Cardiac muscle cell (in vitro differentiated cells and primary cell): Measurements from ENCODE around the gene CAPN6. TPM values are rescaled to one million over a fixed set of nuclear protein-coding genes. Genes with fewer than 3 reads are reported as not detected.

Source experiments
- DNase-seq, 2 donors: peaks; one replicate each; pipeline versions ENCODE4 v3.0.0 to v3.0.0-alpha.2; 2010 to 2017; ENCODE audit warnings: low read depth in 1 of 2, low spot score in 1 of 2
- H3K27ac ChIP-seq: fragments of 200-600 bp; sonication (generic); 2 replicates; pipeline ENCODE4 v1.5.1; 2016
- H3K27me3 ChIP-seq: fragments of 200-600 bp; sonication (generic); 2 replicates; pipeline ENCODE4 v1.6.0; 2016; ENCODE audit warnings: control low read depth
- H3K36me3 ChIP-seq: fragments of 200-600 bp; sonication (generic); 2 replicates; pipeline ENCODE4 v1.5.1; 2016; ENCODE audit warnings: control low read depth
- H3K4me1 ChIP-seq: fragments of 200-600 bp; sonication (generic); 2 replicates; pipeline ENCODE4 v1.8.1; 2017; ENCODE audit warnings: low read depth, mild to moderate bottlenecking, mixed run types
- H3K4me3 ChIP-seq: fragments of 200-600 bp; sonication (generic); 2 replicates; pipeline ENCODE4 v1.5.1; 2016; ENCODE audit warnings: mild to moderate bottlenecking
- H3K9me3 ChIP-seq: fragments of 200-600 bp; sonication (generic); 2 replicates; pipeline ENCODE4 v1.5.1; 2017; ENCODE audit warnings: low read depth, mild to moderate bottlenecking, control low read depth
- polyA plus RNA-seq: library from polyadenylated mRNA; unstranded; fragments of >200 nt; fragmentation: Nextera tagmentation; extraction: Ambion mirVana; gene quantifications from 2 replicates; pipeline ENCODE4 v1.2.1, GENCODE V29; 2016
- total RNA-seq: library from RNA; depleted of rRNA; stranded (reverse); fragments of >200 nt; gene quantifications from 2 replicates; pipeline ENCODE4 v1.2.3, GENCODE V29; 2016
- TF ChIP-seq, protein P1 (sequence below): IDR thresholded peaks from 2 replicates; pipeline ENCODE4 v1.5.1; 2012; ENCODE audit warnings: low read depth, mild to moderate bottlenecking, low read length

The CAPN6 gene, protein sequence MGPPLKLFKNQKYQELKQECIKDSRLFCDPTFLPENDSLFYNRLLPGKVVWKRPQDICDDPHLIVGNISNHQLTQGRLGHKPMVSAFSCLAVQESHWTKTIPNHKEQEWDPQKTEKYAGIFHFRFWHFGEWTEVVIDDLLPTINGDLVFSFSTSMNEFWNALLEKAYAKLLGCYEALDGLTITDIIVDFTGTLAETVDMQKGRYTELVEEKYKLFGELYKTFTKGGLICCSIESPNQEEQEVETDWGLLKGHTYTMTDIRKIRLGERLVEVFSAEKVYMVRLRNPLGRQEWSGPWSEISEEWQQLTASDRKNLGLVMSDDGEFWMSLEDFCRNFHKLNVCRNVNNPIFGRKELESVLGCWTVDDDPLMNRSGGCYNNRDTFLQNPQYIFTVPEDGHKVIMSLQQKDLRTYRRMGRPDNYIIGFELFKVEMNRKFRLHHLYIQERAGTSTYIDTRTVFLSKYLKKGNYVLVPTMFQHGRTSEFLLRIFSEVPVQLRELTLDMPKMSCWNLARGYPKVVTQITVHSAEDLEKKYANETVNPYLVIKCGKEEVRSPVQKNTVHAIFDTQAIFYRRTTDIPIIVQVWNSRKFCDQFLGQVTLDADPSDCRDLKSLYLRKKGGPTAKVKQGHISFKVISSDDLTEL
- total RNA-seq (0.39 and 0.66 TPM in 2 replicates), polyA plus RNA-seq (0.04 and 1.4 TPM in 2 replicates)

DNA sequence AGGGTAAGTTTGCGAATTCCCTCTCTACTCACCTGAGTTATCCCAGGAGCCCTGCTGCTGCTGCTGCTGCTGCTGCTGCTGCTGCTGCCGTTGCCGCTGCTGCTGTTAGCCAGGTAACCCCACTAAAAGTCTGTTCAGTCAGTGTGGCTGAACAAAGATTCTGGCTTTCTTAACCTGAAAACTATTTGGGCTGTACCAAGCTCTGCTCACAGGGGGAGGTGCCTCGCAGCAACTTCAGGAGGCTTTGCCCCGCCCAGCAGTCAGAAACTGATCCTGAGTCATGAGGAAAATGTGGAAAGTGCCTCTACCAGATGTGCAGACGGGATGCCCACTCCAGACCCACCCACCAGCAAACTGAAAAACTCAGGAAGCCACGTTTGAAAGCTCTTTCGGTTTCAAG lies at the start of gene CAPN6:
Gene CAPN6 (minus strand): TSS at position 145 of the 400 bp plus-strand sequence. CDS start 6,547 bp downstream, outside the sequence.
- Histone ChIP-seq H3K4me1 (no peaks in the 10 kb centered on the region), H3K27ac (no peak within 1 kb of the TSS), H3K4me3 (no peak within 1 kb of the TSS), H3K9me3 (no peaks in the 10 kb centered on the region), H3K27me3 (no peaks in the 10 kb centered on the region), H3K36me3 (no peaks in the 10 kb centered on the region)
- TF ChIP-seq, protein P1, sequence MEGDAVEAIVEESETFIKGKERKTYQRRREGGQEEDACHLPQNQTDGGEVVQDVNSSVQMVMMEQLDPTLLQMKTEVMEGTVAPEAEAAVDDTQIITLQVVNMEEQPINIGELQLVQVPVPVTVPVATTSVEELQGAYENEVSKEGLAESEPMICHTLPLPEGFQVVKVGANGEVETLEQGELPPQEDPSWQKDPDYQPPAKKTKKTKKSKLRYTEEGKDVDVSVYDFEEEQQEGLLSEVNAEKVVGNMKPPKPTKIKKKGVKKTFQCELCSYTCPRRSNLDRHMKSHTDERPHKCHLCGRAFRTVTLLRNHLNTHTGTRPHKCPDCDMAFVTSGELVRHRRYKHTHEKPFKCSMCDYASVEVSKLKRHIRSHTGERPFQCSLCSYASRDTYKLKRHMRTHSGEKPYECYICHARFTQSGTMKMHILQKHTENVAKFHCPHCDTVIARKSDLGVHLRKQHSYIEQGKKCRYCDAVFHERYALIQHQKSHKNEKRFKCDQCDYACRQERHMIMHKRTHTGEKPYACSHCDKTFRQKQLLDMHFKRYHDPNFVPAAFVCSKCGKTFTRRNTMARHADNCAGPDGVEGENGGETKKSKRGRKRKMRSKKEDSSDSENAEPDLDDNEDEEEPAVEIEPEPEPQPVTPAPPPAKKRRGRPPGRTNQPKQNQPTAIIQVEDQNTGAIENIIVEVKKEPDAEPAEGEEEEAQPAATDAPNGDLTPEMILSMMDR = no peak
- peak in 1 of 2 donors; percentile 2 for DNase-seq

DNA sequence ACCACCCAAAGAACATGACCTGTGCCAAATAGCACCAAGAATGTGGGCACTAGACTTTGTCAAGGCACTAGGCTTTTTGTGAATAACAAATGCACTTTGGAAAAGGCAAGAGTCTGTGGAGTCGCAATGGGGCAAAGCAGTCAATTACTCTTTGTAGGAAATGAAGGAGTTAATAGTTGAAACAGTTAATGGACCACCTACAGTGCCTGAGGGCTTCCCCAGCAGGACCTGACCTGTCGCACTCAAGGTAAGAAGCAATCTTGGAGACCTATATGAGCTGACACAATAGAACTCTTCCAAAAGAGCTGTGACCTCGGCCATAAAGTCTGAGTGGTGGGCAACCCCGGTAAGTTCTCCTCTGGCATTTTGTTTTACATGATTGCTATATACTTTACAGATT lies 49.2 kb upstream of the CAPN6 start:
- Histone ChIP-seq H3K4me3 (no peak overlapping the region), H3K36me3 (no peaks in the 10 kb centered on the region), H3K4me1 (no peaks in the 10 kb centered on the region), H3K27ac (no peak overlapping the region), H3K9me3 (no peaks in the 10 kb centered on the region), H3K27me3 (no peaks in the 10 kb centered on the region)
- TF ChIP-seq, protein P1 = no peak
- no peak for DNase-seq

DNA sequence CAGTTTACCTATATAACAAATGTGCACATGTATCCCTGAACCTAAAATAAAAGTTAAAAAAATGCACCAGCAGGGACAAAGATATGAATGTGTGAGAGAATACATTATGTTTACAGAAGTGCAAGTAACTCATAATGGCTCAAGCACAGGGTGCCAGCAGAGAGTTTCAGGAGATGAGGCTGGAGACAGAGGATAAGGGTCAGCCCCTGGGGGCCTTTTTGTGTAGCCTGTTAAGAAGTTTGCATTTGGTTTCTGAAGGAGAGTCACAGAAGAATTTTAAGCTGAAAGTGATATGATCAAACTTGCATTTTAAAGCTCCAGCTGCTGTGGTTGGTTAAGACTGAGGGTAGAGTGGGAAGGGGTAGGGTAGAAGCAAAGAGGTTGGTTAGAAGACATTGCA lies 48.6 kb upstream of the CAPN6 start:
- Histone ChIP-seq H3K36me3 (no peaks in the 10 kb centered on the region), H3K27me3 (no peaks in the 10 kb centered on the region), H3K9me3 (no peaks in the 10 kb centered on the region), H3K4me3 (no peak overlapping the region), H3K4me1 (no peaks in the 10 kb centered on the region), H3K27ac (no peak overlapping the region)
- DNase-seq = no peak
- TF ChIP-seq, protein P1 = no peak

DNA sequence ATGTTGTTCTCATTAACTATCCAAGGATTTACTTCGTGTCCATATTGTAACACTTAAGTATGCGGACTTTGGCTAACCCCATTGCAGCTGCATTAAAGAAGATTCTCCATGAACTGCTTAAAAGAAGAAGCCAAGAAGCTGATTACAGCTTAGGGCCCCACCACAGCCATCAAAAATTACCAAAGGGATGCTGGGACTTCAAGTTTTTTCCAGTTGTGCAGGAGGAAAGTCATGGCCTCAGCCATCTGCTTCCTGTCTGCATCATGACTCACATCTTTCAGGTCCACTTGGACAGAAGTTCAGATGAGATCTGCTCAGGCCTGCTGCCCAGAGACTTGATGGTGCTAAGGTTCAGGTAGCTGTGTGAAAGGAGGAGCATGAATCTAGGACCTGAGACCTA lies 38.8 kb upstream of the CAPN6 start:
- no peak for DNase-seq
- no peaks in the 10 kb centered on the region for H3K27me3 ChIP-seq
- H3K4me1 ChIP-seq = peaks cover 9% of the 10 kb centered on the region
- no peak overlapping the region for H3K27ac ChIP-seq
- TF ChIP-seq, protein P1 = no peak
- no peaks in the 10 kb centered on the region for H3K36me3 ChIP-seq
- no peak overlapping the region for H3K4me3 ChIP-seq
- no peaks in the 10 kb centered on the region for H3K9me3 ChIP-seq

DNA sequence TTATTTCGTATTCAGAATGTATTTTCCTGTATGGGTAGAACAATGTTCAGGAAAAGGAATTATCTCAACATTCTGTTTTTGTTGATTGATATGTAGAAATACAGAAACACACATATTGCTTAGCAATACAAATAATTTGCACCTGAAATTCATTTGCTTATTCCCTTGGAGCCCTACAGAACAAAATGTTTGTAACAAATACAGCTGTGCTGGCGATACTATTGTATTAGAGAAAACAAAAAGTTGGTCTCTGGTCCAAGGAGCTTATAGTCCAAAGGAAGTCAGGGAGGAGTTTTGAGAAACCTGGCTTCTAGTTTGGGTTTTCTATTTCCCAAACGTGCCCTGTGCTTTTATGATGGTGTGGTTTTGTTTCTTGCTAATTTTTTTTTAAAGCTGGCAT lies 37.8 kb upstream of the CAPN6 start:
- no peaks in the 10 kb centered on the region for H3K9me3 ChIP-seq
- no peak overlapping the region for H3K4me3 ChIP-seq
- H3K27ac ChIP-seq = no peak overlapping the region
- no peak for DNase-seq
- peaks cover 9% of the 10 kb centered on the region for H3K4me1 ChIP-seq
- no peaks in the 10 kb centered on the region for H3K36me3 ChIP-seq
- H3K27me3 ChIP-seq = no peaks in the 10 kb centered on the region
- TF ChIP-seq, protein P1 = no peak
